BE2C (cell line): ENCODE data around the gene FRRS1.

Source experiments
- DNase-seq: peaks from one replicate; pipeline ENCODE4 v3.0.0-alpha.2; 2020
- H3K27me3 ChIP-seq: fragments of 250-450 bp; sonication (Bioruptor Pico); 2 replicates; pipeline ENCODE4 v1.5.1; 2020; ENCODE audit warnings: mild to moderate bottlenecking
- H3K36me3 ChIP-seq: fragments of 250-450 bp; sonication (Bioruptor Pico); 2 replicates; pipeline ENCODE4 v1.5.1; 2020; ENCODE audit warnings: mild to moderate bottlenecking
- H3K4me1 ChIP-seq: fragments of 250-450 bp; sonication (Bioruptor Pico); 2 replicates; pipeline ENCODE4 v1.5.1; 2020
- H3K4me3 ChIP-seq: 2 replicates; pipeline ENCODE4 v1.5.1; 2011; ENCODE audit warnings: low read depth, low read length
- H3K9me3 ChIP-seq: fragments of 250-450 bp; sonication (Bioruptor Pico); 2 replicates; pipeline ENCODE4 v1.5.1; 2020
- TF ChIP-seq, protein P1 (sequence below): IDR thresholded peaks from 2 replicates; pipeline ENCODE4 v1.5.1; 2012; ENCODE audit warnings: mild to moderate bottlenecking, low read depth, low read length

FRRS1 gene

DNA sequence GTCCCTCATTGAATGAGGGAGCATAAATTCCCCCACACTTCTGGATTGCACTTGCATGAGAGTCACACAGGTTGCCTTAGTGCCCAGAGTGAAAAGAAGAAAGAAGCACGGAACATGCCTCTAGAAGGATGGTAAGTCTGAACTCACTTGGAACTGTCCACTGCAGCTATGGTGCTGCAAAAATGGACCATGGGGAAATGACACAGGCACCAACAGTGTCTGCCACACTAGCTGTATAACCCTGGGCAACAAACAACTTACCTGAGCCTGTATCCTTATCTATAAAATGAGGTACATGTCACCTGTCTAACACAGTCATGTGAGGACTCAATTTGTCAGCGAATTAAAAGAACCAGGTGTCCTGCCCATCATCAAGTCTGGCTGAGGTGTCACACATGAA, 69.8 kb downstream of the FRRS1 start:
- H3K4me3 ChIP-seq, result no peak overlapping the region
- DNase-seq, result no peak
- TF ChIP-seq, protein P1, sequence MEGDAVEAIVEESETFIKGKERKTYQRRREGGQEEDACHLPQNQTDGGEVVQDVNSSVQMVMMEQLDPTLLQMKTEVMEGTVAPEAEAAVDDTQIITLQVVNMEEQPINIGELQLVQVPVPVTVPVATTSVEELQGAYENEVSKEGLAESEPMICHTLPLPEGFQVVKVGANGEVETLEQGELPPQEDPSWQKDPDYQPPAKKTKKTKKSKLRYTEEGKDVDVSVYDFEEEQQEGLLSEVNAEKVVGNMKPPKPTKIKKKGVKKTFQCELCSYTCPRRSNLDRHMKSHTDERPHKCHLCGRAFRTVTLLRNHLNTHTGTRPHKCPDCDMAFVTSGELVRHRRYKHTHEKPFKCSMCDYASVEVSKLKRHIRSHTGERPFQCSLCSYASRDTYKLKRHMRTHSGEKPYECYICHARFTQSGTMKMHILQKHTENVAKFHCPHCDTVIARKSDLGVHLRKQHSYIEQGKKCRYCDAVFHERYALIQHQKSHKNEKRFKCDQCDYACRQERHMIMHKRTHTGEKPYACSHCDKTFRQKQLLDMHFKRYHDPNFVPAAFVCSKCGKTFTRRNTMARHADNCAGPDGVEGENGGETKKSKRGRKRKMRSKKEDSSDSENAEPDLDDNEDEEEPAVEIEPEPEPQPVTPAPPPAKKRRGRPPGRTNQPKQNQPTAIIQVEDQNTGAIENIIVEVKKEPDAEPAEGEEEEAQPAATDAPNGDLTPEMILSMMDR, result no peak
- H3K27me3 ChIP-seq, result no peaks in the 10 kb centered on the region
- H3K9me3 ChIP-seq, result no peaks in the 10 kb centered on the region
- H3K36me3 ChIP-seq, result no peaks in the 10 kb centered on the region
- no peaks in the 10 kb centered on the region for H3K4me1 ChIP-seq

DNA sequence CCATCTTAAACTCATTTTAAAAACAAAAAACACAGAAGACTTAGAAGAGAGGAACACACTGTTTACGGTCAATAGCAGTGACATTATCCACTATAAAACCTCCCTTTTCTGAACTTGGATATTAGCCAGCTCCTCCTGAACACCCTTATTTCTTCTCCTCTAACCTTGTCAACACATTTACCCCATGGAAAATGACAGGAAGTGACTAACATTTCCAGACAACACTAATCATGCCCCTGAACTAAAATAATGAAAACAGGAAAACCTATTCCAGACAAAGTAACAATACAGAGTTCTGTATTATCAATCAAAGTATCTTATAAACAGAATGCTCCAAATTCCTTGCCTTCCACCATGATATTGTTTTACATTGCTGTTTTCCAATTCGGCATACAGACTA, 75.3 kb downstream of the FRRS1 start:
- TF ChIP-seq, protein P1, result no peak
- no peak for DNase-seq
- Histone ChIP-seq H3K36me3 (peaks cover 4% of the 10 kb centered on the region; the same call in 1 of the 2 replicates), H3K4me3 (no peak overlapping the region), H3K9me3 (no peaks in the 10 kb centered on the region), H3K4me1 (peaks cover 2% of the 10 kb centered on the region; the same call in 1 of the 2 replicates), H3K27me3 (no peaks in the 10 kb centered on the region)

DNA sequence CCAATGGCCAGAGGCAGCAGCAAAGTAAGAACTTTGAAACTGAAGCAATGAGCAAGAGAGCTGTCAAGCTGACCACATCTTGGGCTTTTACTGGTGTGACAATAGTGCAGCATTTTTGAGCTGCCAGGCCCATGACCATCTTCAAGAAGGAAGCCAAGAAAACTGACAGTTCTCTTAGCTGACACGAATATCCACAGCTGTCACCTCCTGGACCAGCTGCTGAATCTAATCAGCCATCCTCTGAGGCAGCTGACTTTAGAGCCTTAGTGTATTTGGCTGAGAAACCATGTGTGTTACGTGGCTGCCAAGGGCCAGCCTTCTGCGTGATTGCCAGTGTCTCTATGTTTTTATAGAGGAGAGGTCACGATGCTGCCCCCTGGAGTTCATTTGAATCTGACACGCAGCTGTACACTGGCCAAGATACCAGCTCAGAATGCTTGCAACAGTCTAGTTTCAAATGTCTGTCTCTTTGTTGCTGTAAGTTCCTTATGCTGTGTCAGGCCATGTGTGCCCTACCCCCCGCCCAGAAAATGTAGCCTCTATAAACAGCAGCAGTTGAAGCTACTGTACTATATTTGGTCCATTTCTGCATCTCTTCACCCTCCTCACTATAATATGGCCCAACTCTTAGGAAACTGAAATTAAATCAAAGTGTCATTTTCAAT, 80.8 kb downstream of the FRRS1 start:
- Histone ChIP-seq H3K36me3 (peaks cover 4% of the 10 kb centered on the region; the same call in 1 of the 2 replicates), H3K4me1 (peaks cover 7% of the 10 kb centered on the region), H3K27me3 (no peaks in the 10 kb centered on the region), H3K9me3 (no peaks in the 10 kb centered on the region), H3K4me3 (no peak overlapping the region)
- TF ChIP-seq, protein P1, result peak; percentile 85
- DNase-seq, result peak; percentile 87

DNA sequence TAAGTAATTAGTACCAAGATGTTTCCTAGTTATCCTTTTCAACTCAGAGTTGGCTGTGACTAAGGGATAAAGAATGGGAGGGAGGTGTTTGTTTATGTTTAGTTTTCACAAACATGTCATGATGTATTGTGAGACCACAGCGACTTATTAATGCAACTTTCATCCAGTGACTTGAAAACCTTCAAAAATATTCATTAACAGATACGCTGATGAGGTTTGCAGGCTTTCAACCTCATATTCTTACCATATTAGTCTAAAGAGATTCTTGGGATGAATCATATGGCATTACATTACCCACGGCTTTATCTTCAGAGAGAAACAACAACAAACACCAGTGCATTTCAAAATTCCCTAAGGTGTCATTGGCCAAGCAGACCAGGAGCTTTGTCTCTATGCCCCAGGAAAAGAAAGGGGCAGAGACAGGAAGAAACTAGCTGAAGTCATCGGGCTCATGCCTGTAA, 84.1 kb downstream of the FRRS1 start:
- Histone ChIP-seq H3K9me3 (no peaks in the 10 kb centered on the region), H3K27me3 (no peaks in the 10 kb centered on the region), H3K4me1 (peaks cover 18% of the 10 kb centered on the region), H3K4me3 (no peak overlapping the region), H3K36me3 (no peaks in the 10 kb centered on the region)
- TF ChIP-seq, protein P1, result no peak
- DNase-seq, result no peak

DNA sequence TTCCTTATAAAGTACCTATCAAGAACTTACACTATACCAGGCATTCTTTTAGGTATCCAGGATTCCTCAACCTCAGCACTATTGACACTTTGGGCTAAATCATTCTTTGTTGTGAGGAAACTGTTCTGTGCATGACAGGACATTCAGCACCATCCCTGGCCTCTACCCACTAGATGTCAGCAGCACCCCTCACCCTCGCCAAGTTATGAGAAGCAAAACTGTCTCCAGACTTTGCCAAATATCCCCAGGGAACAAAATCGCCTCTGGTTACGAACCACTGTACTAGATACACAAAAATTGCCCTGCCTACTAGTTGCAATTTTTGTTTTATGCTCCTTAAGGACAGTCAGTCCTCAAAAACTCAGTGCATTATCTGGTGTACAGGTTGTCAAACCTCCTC, 84.9 kb downstream of the FRRS1 start:
- Histone ChIP-seq H3K36me3 (no peaks in the 10 kb centered on the region), H3K4me1 (peaks cover 18% of the 10 kb centered on the region), H3K9me3 (no peaks in the 10 kb centered on the region), H3K4me3 (no peak overlapping the region), H3K27me3 (no peaks in the 10 kb centered on the region)
- DNase-seq, result peak; percentile 70
- TF ChIP-seq, protein P1, result peak; percentile 59

DNA sequence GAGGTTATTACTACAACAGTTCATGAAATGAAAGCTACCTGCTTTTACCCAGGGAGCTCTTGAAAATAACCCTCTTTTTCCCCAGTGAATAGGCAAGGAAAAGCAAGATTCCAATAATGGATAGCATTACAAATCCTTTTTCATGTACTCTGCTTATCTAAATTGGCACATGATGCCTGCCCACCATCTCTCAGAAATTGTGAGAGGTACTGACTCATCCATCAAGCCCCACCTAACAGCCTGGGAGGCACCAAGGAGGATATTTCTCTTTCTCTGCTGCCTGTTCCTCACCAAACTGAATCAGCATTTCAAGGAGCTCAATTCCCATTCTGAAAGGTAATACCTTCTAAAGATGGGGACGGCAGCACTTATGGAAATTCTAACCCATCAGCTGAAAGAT, 86.2 kb downstream of the FRRS1 start:
- TF ChIP-seq, protein P1, result no peak
- no peaks in the 10 kb centered on the region for H3K36me3 ChIP-seq
- DNase-seq, result peak; percentile 44
- H3K4me1 ChIP-seq, result peaks cover 13% of the 10 kb centered on the region
- H3K27me3 ChIP-seq, result no peaks in the 10 kb centered on the region
- H3K4me3 ChIP-seq, result no peak overlapping the region
- H3K9me3 ChIP-seq, result no peaks in the 10 kb centered on the region
